Measurements from ENCODE around the gene XPO5.
"Not testable (repeated sequence)": the region's sequence is repeated elsewhere in the genome, so short reads cannot be mapped to it uniquely, and the experiment has no call there.

The XPO5 gene

DNA sequence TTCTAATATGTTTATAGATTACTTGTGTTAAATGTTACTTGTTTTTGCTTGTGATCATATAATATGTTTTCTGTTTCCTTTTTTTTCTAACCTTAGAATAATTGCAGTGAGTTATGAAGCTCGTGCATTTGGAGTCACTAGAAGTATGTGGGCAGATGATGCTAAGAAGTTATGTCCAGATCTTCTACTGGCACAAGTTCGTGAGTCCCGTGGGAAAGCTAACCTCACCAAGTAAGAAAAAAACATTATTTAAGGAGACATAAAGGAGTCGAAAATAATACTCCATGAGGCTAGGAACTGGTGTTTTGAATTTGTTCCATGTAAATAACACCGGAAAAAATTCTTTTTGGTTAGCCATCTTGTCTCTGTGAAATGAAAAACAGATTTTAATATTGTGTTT lies 7.1 kb upstream of the XPO5 start:
- DNase-seq = no peak

DNA sequence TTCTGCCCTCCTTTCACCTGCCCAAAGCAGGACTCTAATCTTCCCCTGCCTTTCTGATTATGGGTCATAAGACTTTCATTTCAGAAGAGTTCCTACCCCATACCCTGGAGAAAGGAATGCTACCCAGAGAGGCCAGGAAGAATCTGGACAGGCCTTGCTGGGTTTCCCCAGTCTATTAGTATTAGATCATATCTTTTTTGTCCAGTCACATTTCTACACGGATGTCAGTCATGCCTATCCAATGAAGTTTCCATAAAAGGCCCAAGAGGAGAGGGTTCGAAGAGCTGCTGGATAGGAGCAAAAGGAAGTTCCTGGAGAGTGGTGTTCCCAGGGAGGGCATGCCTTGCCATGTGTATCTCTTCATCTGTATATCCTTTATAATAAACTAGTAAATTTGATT lies 3.3 kb upstream of the XPO5 start:
- DNase-seq = no peak

DNA sequence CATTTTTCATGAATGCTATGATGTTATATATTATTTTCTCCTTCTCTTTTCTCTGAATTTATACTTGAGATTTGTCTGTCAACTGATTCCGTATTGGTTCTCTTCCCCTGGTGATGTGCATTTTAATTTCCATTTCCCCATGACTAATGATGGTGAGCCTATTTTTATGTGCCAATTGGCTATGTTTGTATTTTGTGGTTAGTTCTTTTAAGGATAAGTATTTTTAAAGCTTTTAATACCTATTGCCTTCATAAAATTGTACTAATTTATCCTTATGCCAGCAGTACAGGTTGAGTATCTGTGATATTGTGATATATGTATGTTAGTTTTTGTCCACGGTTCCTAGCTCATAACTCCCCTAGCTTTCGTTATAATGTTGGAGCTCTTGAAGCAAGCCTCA lies 2.9 kb upstream of the XPO5 start:
- DNase-seq = no peak

DNA sequence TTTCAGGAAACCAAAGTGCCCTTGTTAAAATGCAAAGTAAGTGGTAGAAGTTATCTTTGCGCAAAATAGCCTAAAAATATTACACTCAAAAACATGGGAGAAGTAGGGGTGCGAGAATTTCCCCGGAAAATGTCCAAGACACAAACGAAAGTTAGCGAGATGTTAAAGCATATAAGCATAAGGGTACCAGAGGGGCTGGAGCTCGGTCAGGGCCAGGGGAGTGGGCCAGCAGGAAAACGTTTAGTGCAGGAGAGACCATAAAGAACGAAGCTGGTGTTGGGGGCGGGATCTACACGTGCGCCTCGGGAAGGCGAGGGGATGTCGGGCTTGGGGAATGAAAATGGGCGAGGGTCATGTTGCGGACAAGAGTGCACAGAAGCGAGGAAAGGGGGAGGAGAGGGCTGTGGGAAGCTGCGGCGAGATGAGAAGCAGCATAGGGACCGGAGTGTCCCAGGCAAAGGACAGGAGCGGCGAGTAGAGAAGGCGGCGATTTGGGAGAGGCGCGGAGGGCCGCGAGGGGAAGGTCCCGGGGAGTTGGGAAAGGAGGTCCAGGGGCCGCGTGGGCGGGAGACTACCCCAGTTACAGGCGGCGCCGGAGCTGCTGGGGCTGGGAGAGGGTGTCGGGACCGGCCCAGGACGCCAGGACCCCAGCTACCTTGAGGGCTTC lies 600 bp downstream of the XPO5 start:
- peak; percentile 35 to 48 for DNase-seq

DNA sequence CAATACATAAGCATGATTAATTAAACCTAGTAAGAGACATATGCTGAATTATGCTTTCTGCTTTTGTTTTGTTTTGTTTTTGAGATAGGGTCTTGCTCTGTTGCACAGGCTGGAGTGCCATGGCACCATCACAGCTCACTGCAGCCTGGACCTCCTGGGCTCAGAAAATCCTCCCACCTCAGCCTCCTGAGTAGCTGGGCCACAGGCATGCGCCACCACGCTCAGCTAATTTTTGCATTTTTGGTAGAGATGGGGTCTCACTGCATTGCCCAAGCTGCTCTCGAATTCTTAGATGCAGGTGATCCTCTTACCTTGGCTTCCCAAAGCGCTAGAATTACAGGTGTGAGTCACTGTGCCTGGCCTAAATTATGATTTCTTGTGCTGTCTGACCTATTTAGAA lies 3.8 kb downstream of the XPO5 start:
- DNase-seq = no peak

DNA sequence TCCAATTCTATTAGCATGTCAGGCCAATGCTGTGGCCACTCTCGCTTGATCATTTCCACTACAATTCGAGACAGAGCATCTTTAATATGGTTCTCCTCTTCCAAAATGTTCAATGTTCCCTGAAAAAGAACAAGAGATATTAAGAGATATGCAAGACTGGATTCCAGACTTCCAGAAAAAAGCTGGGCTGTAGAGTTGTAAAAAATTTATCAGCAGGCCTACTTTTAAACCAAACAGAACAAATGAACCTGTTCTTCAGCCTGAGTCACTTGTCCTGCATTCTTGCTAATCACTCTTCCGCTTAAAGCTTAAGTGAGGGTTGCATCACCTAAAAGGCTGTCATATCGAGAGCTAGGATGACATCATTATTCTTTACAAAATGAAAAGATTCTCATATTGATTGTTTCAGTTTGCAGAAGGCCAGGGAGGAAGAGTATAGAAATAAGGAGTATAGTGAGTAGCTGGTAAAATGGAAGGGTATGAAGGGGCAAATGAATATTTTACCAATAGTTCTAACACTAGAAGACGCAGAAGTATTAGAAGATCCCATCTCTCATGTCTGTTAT lies 4.9 kb downstream of the XPO5 start:
- DNase-seq = no peak

DNA sequence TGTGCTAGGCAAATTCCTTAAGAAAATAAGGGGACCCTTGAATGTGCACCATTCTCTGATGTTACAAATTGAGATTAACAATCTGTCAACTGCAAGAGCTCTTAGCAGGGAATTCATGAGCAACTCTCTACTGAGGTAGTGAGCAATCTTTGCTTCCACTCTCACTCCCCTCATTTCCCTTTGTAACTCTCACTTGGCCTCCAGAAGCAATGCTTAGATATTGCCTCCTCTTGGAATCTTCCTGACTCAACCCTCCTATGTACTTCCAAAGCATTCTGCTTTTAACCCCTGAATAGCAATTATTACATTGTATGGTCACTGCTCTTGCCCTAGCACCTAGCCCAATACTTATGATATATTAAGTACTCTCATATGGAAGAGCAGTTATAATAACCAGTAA lies 16.5 kb downstream of the XPO5 start:
- no peak for DNase-seq

DNA sequence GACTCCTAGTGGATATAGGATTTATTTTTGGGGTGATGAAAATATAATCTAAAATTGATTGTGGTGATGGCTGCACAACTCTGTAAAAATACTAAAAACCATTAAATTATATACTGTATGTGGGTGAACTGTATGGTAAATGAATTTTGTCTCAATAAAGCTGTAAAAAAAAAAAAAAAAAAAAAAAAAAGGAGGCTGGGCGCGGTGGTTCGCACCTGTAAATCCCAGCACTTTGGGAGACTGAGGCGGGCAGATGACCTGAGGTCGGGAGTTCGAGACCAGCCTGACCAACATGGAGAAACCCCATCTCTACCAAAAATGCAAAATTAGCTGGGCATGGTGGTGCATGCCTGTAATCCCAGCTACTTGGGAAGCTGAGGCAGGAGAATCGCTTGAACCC lies 18.2 kb downstream of the XPO5 start:
- DNase-seq = not testable (repeated sequence)

DNA sequence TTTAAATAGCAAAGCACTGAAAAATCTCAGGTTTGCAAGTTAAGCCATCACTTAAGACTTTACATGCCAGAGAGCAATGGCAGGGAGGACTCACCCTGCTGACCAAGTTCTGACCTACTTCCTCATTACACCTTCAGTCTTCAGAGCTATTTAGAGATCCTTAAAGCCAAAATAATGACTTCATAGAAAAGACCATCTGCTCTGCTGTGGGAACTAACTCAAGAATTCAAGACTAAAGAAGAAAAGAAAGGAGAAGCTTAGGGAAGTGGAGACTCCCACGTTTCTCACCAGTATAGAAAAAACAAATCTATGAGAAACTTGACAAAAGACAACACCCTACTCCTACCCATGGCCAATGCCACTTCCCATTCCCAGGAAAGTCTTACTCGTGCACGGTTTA lies 28.6 kb downstream of the XPO5 start:
- no peak for DNase-seq

DNA sequence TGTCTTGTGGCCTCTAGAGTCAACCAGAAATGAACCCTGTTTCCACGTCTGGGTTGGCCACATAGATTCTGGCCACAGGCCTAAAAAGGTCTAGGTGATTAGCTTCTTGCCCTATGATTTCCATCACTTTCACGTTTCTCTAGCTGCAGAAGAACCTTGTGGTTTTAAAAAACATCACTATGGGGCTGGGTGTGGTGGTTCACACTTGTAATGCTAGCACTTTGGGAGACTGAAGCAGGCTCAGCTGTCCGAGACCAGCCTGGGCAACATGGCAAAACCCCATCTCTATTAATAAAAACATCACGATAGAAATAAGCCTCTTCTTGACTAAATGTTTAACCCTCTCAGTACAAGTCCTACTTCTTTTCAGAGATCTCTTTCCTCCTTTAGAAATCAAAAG lies 31.4 kb downstream of the XPO5 start:
- DNase-seq = no peak

DNA sequence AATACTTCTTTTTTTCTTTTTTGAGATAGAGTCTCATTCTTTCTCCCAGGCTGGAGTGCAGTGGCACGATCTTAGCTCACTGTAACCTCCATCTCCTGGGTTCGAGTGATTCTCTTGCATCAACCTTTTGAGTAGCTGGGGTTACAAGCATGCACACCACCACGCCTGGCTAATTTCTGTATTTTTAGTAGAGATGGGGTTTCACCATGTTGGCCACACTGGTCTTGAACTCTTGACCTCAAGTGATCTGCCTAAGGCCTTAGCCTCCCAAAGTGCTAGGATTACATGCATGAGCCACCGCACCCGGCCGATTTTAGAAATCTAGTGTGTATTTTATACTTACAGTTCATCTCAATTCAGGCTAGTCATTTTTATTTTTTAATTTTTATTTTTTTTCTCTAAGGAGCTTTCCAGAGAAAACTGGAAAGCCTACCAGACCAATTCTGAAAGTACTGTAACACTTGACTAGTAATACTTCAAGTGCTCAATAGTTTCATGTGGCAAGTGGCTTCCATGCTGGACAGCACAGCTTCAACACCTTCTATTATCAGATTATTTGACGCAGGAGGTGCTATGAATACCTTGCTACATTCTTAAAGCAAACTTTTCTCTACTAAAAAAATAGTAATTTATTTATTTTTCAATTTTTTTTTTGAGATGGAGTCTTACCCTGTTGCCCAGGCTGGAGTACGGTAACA lies 33.9 kb downstream of the XPO5 start:
- no peak for DNase-seq

DNA sequence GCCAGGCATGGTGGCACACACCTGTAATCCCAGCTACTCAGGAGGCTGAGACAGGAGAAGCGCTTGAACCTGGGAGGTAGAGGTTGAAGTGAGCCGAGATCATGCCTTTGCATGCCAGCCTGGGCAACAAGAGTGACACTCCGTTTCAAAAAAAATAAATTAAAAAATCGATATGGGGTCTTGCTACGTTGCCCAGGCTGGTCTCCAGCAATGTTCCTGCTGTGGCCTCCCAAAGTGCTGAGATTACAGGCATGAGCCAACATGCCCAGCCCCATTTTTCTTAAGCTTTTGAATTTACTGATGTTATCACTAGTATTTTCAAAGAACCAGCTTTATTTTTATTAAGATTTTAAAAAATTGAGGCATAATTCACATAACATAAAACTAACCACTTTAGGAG lies 35.3 kb downstream of the XPO5 start:
- DNase-seq = no peak

DNA sequence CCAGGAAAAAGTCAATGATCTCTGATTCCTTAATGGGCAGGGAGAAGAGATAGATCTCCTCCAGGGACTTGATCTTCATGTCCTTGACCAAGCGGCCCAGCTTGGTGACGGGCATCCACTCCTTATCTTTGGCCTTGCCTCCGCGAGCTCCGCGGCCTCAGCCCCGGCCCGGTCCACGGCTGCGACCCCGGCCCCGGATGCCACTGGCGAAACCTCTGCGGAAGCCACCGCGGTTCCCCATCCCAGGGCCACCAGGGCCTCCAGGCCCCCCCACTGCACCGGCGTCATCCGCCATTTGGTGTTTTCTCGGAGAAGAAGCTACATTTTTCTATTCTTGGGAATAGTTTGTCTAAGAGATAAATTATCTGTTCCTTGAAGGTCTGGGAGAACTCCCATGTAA lies 36.4 kb downstream of the XPO5 start:
- DNase-seq = not testable (repeated sequence)

DNA sequence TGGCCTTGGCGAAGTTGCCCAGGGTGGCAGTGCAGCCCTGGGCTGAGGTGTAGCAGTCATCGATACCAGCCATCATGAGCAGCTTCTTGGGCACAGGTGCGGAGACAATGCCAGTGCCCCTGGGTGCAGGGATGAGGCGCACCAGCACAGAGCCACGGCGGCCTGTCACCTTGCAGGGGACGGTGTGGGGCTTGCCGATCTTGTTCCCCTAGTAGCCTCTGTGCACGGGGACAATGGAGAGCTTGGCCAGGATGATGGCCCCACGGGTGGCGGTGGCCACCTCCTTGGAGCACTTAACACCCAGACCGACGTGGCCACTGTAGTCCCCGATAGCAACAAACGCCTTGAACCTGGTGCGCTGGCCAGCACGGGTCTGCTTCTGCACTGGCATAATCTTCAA lies 36.9 kb downstream of the XPO5 start:
- not testable (repeated sequence) for DNase-seq

DNA sequence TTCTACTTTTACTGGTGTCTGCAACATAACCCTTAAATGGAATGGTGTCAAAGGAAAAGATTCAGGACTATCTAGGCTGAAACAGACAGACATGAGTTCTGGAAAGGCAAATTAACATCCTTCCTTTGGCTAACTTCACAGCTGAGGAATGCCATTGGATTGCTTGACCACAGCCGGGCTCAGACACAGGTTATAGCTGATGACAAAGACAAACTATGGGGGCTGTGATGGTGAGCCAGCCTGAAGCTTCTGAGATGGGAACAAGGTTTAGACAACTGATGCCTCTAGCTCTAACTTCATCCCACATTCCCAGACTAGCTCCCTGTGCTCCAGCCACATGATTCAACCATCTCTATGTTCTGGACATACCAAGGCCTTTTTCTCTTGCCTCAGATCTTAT lies 43.6 kb downstream of the XPO5 start:
- no peak for DNase-seq

DNA sequence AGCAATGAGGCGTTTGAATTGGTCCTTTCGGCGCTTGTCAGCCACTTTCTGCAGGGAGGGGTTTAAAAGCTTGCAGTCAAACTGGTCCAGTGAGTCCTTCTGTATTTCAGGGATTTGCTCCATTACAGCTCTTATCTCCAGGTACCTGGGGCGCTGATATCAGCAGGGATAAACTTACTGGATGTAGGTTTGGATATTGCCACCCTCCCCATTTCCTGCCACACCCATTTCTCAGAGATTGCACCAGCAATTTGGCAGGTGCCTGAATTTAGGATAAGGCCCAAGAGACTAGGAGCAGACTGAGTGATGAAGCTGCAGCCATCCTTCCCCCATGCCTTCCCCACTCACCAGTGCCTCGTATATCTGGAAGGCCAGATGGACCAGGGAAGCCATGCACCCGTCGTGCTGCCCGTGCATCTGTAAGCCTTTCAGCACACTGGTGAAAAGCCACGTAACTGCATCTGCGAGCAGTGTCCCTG lies 51.3 kb downstream of the XPO5 start:
- DNase-seq = no peak

DNA sequence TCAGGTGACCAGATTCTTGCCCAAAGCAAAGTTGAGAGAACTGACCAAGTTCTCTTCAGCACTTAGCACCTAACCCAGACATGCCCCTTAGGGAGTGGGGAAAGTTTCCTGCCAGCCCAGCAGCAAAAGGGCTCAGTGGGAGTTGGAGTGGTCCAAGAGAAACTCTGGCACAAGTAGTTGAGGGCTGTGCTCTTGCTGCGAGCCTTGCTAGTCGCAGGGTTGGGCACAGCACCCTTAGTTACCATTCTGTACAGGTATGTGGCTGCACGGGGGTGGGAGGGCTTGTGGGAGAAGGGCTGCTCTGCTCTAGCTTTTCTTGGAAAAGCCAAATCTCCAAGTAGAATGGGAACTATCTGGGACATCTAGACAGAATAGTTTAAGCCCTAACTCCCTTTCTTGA lies 52.6 kb downstream of the XPO5 start:
- DNase-seq = no peak

DNA sequence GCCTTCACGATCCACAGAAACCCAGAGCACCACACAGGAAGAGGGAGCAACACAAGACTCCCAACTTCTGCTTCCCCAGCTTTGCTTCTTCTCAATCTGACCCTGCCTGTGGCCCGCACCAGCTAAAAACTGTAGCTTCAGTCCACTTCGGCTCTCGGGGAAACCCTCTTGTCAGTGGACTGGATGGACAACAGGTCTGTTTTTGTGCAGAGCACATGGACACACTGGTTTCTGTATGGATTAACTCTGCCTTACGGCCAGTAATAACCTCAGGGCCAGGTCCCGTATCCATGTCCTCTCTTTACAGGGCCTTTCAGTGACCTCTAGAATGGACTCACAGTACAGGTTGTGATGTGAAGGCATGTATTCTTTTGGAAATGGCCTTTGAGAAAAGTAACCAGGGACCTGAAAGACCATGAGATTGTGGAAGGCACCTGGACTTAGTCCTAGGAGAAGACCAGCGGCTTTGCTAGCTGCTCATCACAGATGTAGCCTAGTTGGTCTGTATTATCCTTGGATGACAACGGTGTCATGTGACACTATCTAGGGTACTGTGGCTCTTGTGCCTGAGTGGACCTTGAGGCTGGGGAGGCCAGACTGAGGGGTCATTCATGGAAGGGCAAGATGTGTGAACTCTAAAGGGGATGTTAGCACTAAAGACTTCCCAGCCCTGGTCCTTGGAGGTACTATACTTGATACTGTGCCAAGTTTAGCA lies 53.1 kb downstream of the XPO5 start:
- no peak for DNase-seq

DNA sequence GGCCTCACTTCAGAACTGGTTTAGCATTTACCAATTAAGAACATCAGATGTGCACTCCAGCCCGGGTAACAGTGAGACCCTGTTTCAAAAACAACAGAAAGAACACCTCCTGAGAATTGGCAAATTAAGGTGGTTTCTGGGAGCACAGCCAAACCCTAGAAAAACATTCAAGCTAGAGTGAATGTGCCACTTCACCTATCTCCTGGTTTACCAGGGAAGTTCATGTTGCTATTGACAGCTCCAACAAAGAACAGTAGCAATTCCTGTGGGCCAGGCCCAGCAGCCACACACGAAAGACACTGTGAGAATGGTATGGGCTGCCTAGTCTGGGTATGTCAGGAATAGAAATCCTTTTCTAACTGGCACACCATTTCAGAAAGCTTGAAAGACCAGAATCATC lies 54.0 kb downstream of the XPO5 start:
- no peak for DNase-seq

DNA sequence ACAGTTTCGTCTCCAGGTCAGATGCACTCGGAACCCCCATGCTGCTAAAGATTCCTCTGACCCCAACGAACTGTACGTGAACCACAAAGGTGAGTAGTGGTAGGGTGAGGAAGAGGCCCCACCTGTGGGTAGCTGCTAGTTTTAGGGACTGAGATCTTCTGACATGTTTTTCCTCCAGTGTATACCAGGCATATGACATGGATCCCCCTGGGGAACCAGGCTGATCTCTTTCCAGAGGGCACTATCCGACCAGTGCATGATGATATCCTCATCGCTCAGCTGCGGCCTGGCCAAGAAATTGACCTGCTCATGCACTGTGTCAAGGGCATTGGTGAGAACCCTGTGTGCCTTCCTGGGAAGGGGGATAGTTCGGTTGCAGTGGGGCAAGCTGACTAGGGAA lies 55.7 kb downstream of the XPO5 start:
- no peak for DNase-seq

DNA sequence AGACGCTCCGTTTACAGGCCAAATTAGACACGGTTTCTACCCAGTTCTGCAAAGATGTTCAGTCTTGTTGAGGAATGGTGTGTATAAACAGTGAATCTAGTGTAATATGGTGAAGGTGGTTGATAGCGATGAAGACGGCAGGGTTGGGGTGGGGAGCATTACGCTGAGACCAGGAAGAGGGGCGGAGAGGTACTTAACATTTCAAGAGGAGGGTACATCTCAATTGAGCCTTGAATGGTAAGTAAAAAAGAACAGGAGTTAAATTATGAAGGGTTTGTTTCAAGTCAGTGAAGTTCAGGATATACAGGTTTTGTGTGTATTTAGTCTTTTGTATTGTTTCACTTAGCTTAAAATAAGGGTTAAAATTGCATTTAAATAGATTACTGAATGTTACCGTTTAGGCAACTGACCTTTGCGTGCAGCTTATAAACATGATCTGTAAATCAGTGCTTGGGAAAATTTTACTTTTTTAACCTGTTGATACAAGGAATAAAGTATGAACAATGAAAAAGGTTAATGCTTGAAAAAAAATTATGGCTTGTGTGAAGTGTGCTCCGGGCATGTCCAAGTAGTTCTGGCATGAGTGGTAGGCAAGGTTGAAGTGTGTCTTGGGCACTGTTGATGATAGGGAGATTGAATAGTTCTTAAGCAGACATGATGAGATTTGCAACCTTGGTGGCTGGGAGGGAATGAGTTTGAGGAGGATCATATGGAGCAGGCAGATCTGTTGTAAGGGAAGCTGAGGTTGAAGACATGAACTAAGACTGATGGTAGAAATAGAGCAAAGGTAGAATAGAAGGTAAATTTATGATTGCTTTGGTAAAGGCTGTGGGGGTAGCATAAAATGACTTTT lies 58.1 kb downstream of the XPO5 start:
- DNase-seq = no peak

DNA sequence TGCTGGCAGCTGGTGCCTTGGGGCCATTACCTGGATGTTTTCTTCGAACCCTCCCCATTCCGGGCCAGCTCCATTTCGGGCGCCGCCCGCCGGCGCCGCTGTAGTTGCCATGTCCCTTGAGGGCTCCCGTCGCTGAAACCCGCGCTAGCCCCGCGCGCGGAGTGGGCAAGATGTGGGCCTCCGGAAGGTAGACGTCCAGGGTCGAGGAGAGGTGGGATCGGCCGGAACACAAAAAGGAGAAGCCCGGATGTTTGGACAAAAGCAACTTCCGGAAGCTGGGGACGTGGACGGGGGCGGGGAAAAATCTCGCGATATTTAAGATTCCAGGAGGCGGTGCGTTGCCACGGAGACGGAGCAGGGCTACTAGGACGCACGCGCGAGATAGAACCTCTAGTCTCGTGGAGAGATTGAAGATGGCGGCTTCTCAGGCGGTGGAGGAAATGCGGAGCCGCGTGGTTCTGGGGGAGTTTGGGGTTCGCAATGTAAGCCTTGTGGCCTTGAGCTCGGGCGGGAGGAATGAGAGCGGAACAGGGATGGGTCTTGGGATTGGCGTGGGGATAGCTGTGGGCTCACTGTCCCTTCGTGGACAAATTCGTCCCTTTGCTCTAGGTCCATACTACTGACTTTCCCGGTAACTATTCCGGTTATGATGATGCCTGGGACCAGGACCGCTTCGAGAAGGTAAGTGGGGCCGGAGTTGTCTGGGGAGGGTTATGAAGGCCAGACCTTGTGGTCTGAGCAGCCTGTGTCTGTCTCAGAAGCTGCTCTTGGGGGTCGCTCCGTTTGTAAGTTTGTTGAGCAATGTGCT lies 58.9 kb downstream of the XPO5 start, which contains the start of the genes POLR1C and YIPF3:
POLR1C (plus strand) TSS at position 393 of the 808 bp plus-strand sequence; CDS start at position 414, 21 bp downstream.
YIPF3 (minus strand) TSS at position 230 of the 808 bp plus-strand sequence; CDS start at position 111, 119 bp downstream.
- peak; percentile 96 to 99 for DNase-seq
